ENCODE measurements around the gene FAM3C. TPM values are rescaled to one million over a fixed set of nuclear protein-coding genes. Genes with fewer than 3 reads are reported as not detected.

Gene FAM3C
- total RNA-seq, 3 donors from 2014 or later = 27.2 to 38.8 (median 36.6) TPM

GRCh38 chr7:121307021-121307574 is 89.0 kb downstream of the FAM3C start:
- Histone ChIP-seq H3K4me1 (ENCODE audit: low read depth) (no peaks in the 10 kb centered on the region), H3K4me3 (no peak overlapping the region), H3K9me3 (no peaks in the 10 kb centered on the region), H3K36me3 (ENCODE audit: low read depth) (no peaks in the 10 kb centered on the region)
- intact Hi-C loops (cut with DNase I, micrococcal nuclease) = no loop called here
- TF ChIP-seq CTCF (IDR thresholded peaks at IDR 0.05) = no peak
- DNase-seq = no peak
- ATAC-seq = no peak

GRCh38 chr7:121306565-121306964 is 89.5 kb downstream of the FAM3C start:
- TF ChIP-seq CTCF (IDR thresholded peaks at IDR 0.05) = no peak
- Histone ChIP-seq H3K4me3 (no peak overlapping the region), H3K36me3 (ENCODE audit: low read depth) (no peaks in the 10 kb centered on the region), H3K4me1 (ENCODE audit: low read depth) (no peaks in the 10 kb centered on the region), H3K9me3 (no peaks in the 10 kb centered on the region)
- intact Hi-C loops (cut with DNase I, micrococcal nuclease) = no loop called here
- DNase-seq (no peak), ATAC-seq (no peak)

- no peak for TF ChIP-seq CTCF (IDR thresholded peaks at IDR 0.05)
- no peak for ATAC-seq
These were observed 91.0 kb downstream of the FAM3C start for GRCh38 chr7:121305109-121305508.

GRCh38 chr7:121304102-121304658 is 91.9 kb downstream of the FAM3C start:
- Histone ChIP-seq H3K9me3 (no peaks in the 10 kb centered on the region), H3K4me3 (no peak overlapping the region), H3K36me3 (ENCODE audit: low read depth) (no peaks in the 10 kb centered on the region), H3K4me1 (ENCODE audit: low read depth) (no peaks in the 10 kb centered on the region)
- ATAC-seq (no peak), DNase-seq (no peak)
- intact Hi-C loops (cut with DNase I, micrococcal nuclease) = no loop called here
- no peak for TF ChIP-seq CTCF (IDR thresholded peaks at IDR 0.05)

More at GRCh38 chr7:121305109-121305508, 91.0 kb downstream of the FAM3C start:
- Histone ChIP-seq H3K36me3 (ENCODE audit: low read depth) (no peaks in the 10 kb centered on the region), H3K4me3 (no peak overlapping the region), H3K4me1 (ENCODE audit: low read depth) (no peaks in the 10 kb centered on the region), H3K9me3 (no peaks in the 10 kb centered on the region)
- DNase-seq = no peak
- intact Hi-C loops (cut with DNase I, micrococcal nuclease) = no loop called here

- Histone ChIP-seq H3K4me1 (ENCODE audit: low read depth) (no peaks in the 10 kb centered on the region), H3K4me3 (no peak overlapping the region), H3K9me3 (no peaks in the 10 kb centered on the region), H3K36me3 (ENCODE audit: low read depth) (no peaks in the 10 kb centered on the region)
- TF ChIP-seq CTCF (IDR thresholded peaks at IDR 0.05) = no peak
- intact Hi-C loops (cut with DNase I, micrococcal nuclease) = no loop called here
- DNase-seq (no peak), ATAC-seq (no peak)
These were observed 92.5 kb downstream of the FAM3C start for GRCh38 chr7:121303422-121304101.
